ENCODE data around the gene ATP7B.

GRCh38 chr13:52053460-52053859, 42.2 kb upstream of the ATP7B start:
- TF ChIP-seq CTCF (IDR thresholded peaks at IDR 0.05; ENCODE audit: insufficient read depth, low read depth, low read length) = no peak
- no peak for TF ChIP-seq EZH2 (IDR thresholded peaks at IDR 0.05; ENCODE audit: insufficient read depth, low read length)

All from astrocyte (in vitro differentiated cells and primary cell).